ENCODE measurements around the gene CYSRT1.

The CYSRT1 gene

GRCh38 chr9:137254624-137255447, 29.9 kb downstream of the CYSRT1 start, which contains the start of gene NELFB (continued):
- TF ChIP-seq, protein P1, sequence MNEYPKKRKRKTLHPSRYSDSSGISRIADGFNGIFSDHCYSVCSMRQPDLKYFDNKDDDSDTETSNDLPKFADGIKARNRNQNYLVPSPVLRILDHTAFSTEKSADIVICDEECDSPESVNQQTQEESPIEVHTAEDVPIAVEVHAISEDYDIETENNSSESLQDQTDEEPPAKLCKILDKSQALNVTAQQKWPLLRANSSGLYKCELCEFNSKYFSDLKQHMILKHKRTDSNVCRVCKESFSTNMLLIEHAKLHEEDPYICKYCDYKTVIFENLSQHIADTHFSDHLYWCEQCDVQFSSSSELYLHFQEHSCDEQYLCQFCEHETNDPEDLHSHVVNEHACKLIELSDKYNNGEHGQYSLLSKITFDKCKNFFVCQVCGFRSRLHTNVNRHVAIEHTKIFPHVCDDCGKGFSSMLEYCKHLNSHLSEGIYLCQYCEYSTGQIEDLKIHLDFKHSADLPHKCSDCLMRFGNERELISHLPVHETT (tag by site-specific recombination; IDR thresholded peaks at IDR 0.05) = no peak
- TF ChIP-seq WT1 (tag by site-specific recombination; IDR thresholded peaks at IDR 0.05) = peak; percentile 59
- no peak for TF ChIP-seq GFI1B (tag by site-specific recombination; IDR thresholded peaks at IDR 0.05)
- no peak for TF ChIP-seq ZIC2 (tag by site-specific recombination; IDR thresholded peaks at IDR 0.05)
- TF ChIP-seq, protein P2, sequence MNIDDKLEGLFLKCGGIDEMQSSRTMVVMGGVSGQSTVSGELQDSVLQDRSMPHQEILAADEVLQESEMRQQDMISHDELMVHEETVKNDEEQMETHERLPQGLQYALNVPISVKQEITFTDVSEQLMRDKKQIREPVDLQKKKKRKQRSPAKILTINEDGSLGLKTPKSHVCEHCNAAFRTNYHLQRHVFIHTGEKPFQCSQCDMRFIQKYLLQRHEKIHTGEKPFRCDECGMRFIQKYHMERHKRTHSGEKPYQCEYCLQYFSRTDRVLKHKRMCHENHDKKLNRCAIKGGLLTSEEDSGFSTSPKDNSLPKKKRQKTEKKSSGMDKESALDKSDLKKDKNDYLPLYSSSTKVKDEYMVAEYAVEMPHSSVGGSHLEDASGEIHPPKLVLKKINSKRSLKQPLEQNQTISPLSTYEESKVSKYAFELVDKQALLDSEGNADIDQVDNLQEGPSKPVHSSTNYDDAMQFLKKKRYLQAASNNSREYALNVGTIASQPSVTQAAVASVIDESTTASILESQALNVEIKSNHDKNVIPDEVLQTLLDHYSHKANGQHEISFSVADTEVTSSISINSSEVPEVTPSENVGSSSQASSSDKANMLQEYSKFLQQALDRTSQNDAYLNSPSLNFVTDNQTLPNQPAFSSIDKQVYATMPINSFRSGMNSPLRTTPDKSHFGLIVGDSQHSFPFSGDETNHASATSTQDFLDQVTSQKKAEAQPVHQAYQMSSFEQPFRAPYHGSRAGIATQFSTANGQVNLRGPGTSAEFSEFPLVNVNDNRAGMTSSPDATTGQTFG (tag by site-specific recombination; IDR thresholded peaks at IDR 0.05; ENCODE audit: borderline replicate concordance) = no peak
- TF ChIP-seq, protein P3, sequence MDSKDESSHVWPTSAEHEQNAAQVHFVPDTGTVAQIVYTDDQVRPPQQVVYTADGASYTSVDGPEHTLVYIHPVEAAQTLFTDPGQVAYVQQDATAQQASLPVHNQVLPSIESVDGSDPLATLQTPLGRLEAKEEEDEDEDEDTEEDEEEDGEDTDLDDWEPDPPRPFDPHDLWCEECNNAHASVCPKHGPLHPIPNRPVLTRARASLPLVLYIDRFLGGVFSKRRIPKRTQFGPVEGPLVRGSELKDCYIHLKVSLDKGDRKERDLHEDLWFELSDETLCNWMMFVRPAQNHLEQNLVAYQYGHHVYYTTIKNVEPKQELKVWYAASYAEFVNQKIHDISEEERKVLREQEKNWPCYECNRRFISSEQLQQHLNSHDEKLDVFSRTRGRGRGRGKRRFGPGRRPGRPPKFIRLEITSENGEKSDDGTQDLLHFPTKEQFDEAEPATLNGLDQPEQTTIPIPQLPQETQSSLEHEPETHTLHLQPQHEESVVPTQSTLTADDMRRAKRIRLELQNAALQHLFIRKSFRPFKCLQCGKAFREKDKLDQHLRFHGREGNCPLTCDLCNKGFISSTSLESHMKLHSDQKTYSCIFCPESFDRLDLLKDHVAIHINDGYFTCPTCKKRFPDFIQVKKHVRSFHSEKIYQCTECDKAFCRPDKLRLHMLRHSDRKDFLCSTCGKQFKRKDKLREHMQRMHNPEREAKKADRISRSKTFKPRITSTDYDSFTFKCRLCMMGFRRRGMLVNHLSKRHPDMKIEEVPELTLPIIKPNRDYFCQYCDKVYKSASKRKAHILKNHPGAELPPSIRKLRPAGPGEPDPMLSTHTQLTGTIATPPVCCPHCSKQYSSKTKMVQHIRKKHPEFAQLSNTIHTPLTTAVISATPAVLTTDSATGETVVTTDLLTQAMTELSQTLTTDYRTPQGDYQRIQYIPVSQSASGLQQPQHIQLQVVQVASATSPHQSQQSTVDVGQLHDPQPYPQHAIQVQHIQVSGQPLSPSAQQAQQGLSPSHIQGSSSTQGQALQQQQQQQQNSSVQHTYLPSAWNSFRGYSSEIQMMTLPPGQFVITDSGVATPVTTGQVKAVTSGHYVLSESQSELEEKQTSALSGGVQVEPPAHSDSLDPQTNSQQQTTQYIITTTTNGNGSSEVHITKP (tag by site-specific recombination; IDR thresholded peaks at IDR 0.05) = no peak
- TF ChIP-seq PATZ1 (tag by site-specific recombination; IDR thresholded peaks at IDR 0.05) = peak; percentile 75
- TF ChIP-seq EGR2 (tag by site-specific recombination; IDR thresholded peaks at IDR 0.05; ENCODE audit: low read depth) = peak; percentile 85
- TF ChIP-seq ZNF623 (tag by site-specific recombination; IDR thresholded peaks at IDR 0.05) = no peak
- TF ChIP-seq BCL11A (tag by site-specific recombination; IDR thresholded peaks at IDR 0.05; ENCODE audit: low read depth) = no peak
- TF ChIP-seq ZNF521 (tag by site-specific recombination; IDR thresholded peaks at IDR 0.05) = no peak
- no peak for TF ChIP-seq ZNF114 (tag by site-specific recombination; IDR thresholded peaks at IDR 0.05)
- TF ChIP-seq, protein P4, sequence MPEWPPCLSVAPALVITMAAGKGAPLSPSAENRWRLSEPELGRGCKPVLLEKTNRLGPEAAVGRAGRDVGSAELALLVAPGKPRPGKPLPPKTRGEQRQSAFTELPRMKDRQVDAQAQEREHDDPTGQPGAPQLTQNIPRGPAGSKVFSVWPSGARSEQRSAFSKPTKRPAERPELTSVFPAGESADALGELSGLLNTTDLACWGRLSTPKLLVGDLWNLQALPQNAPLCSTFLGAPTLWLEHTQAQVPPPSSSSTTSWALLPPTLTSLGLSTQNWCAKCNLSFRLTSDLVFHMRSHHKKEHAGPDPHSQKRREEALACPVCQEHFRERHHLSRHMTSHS (tag by site-specific recombination; IDR thresholded peaks at IDR 0.05) = no peak
- TF ChIP-seq ZBTB10 (tag by site-specific recombination; IDR thresholded peaks at IDR 0.05) = no peak
- TF ChIP-seq ZNF514 (tag by site-specific recombination; IDR thresholded peaks at IDR 0.05) = no peak
- no peak for TF ChIP-seq ZNF501 (tag by site-specific recombination; IDR thresholded peaks at IDR 0.05)
- TF ChIP-seq ZNF658 (tag by site-specific recombination; IDR thresholded peaks at IDR 0.05) = no peak
- TF ChIP-seq ZNF555 (tag by site-specific recombination; conservative IDR thresholded peaks at IDR 0.05) = no peak
- TF ChIP-seq ZNF37A (tag by site-specific recombination; IDR thresholded peaks at IDR 0.05) = no peak
- TF ChIP-seq ZNF19 (tag by site-specific recombination; IDR thresholded peaks at IDR 0.05; ENCODE audit: low read depth) = no peak
- no peak for TF ChIP-seq ZBTB17 (tag by site-specific recombination; IDR thresholded peaks at IDR 0.05)
- no peak for TF ChIP-seq ZNF701 (tag by site-specific recombination; IDR thresholded peaks at IDR 0.05)
- TF ChIP-seq ZNF792 (tag by site-specific recombination; IDR thresholded peaks at IDR 0.05) = no peak
- no peak for TF ChIP-seq YY2 (tag by site-specific recombination; IDR thresholded peaks at IDR 0.05)
- no peak for TF ChIP-seq GLIS1 (tag by site-specific recombination; IDR thresholded peaks at IDR 0.05)
- TF ChIP-seq ZNF624 (tag by site-specific recombination; IDR thresholded peaks at IDR 0.05) = no peak
- TF ChIP-seq ZNF626 (tag by site-specific recombination; IDR thresholded peaks at IDR 0.05) = no peak
